GM13977 (cell line): ENCODE data around the gene JAKMIP1.
A peak's percentile ranks its signal among the peaks of the same experiment; 100 is the strongest.

Experiments used
- DNase-seq: peaks from one replicate; pipeline ENCODE4 v3.0.0; 2012; ENCODE audit warnings: low spot score
- in situ Hi-C: fragments of 300-500 bp; cut with MboI; formaldehyde crosslinking; loops from one replicate; pipeline ENCODE4 v1.12.0; 2022; ENCODE audit warnings: low sequenced_read_pairs, low pct_unique_long_range_greater_than_20kb, mixed read lengths, inconsistent platforms; ENCODE audit not compliant: unreplicated experiment
- TF ChIP-seq, protein P1 (sequence below): IDR thresholded peaks from 2 replicates; pipeline ENCODE4 v1.5.1; 2012; ENCODE audit warnings: mild to moderate bottlenecking, control low read depth; ENCODE audit not compliant: insufficient read depth; ENCODE audit errors: extremely low read depth, missing control alignments

Gene JAKMIP1

DNA sequence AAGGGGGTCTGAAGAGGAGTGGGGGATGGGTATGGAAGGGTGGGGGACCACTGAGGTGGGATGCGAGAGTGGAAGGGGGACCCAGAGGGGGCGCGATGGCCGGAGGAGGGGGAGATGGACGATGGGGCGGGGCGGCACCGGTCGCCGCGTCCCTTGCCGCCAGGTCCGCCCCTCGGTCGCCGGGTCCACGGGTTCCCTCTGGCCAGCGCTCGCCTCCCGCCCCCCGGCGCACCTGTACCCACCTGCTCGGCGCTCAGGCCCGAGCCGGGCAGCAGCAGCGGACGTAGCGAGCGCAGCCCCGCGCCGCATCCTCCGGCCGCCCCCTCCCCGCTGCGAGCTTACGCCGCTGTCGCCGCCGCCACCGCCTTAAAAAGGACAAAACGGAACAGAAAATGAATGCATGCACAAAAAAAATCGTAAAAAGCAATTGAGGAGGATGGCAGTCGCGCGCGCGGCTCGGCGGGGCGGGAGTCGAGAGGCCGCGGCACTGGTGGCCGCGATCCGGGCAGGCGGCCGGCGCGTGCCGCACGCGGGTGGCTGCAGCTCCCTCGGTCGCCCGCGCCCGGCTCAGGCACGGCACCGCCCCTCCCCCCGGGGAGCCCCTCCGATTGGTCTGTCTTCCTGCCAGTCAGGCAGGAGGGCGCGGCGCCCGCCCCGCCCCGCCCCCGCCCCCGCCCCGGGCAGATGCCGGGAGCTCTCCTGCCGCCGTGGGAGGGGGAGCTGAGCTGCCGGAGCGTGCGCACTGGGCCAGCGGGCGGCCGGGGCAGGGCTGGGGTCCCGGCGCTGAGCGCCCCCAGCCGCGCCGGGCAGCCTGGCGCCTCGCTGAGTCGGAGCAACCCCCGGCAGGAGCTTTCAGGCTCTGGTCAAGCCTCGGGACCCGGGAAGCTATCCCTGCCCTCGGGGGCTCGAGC is at the start of gene JAKMIP1:
Gene JAKMIP1, minus strand, starts transcription at position 539 of the 911 bp plus-strand sequence. CDS start 87,699 bp downstream, outside the sequence.
- TF ChIP-seq, protein P1, sequence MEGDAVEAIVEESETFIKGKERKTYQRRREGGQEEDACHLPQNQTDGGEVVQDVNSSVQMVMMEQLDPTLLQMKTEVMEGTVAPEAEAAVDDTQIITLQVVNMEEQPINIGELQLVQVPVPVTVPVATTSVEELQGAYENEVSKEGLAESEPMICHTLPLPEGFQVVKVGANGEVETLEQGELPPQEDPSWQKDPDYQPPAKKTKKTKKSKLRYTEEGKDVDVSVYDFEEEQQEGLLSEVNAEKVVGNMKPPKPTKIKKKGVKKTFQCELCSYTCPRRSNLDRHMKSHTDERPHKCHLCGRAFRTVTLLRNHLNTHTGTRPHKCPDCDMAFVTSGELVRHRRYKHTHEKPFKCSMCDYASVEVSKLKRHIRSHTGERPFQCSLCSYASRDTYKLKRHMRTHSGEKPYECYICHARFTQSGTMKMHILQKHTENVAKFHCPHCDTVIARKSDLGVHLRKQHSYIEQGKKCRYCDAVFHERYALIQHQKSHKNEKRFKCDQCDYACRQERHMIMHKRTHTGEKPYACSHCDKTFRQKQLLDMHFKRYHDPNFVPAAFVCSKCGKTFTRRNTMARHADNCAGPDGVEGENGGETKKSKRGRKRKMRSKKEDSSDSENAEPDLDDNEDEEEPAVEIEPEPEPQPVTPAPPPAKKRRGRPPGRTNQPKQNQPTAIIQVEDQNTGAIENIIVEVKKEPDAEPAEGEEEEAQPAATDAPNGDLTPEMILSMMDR = no peak
- peak; percentile 98 for DNase-seq
- in situ Hi-C loops = no loop called here

DNA sequence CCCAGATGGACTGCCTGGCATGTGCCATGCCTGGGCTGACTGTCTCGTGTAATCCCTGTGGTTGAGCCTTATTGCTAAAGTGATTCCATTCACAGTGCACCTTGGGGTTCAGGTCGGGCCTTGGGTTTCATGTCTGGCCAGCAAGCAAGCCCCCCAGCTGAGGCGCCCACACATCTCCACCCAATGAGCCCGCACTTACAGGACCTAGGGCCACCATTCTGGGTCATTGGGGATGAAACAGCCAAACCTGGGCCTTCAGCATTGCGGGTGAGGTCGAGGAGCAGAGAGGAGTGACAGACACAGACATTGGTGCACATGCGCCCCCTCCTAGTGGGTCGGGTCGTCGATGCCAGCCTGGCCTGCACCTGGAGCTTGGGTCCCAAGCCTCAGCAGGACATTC is 48.0 kb upstream of the JAKMIP1 start:
- DNase-seq = no peak
- TF ChIP-seq, protein P1 = no peak
- in situ Hi-C loops = no loop called here

DNA sequence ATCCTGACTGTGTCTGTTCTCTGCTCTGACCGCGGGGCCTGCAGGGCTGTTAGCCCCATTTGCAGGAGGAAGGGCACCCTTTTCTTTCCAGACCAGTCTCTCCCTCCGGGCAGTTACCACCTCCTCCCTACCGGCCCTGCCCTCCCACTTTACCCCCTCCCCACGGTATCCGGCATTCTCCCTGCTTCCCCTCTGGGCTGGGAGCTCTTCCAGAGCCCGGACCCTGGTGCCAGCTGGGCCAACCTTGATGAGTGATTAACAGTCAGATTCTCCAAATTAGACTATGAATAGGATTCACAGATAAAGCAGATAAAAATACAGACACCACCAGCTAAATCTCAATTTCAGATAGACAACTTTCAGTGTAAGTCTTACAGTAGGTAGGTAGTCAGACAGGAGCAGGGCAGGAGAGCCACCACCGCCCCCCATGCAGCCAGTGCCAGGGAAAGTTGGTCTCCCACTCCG is 45.9 kb upstream of the JAKMIP1 start:
- in situ Hi-C loops = no loop called here

DNA sequence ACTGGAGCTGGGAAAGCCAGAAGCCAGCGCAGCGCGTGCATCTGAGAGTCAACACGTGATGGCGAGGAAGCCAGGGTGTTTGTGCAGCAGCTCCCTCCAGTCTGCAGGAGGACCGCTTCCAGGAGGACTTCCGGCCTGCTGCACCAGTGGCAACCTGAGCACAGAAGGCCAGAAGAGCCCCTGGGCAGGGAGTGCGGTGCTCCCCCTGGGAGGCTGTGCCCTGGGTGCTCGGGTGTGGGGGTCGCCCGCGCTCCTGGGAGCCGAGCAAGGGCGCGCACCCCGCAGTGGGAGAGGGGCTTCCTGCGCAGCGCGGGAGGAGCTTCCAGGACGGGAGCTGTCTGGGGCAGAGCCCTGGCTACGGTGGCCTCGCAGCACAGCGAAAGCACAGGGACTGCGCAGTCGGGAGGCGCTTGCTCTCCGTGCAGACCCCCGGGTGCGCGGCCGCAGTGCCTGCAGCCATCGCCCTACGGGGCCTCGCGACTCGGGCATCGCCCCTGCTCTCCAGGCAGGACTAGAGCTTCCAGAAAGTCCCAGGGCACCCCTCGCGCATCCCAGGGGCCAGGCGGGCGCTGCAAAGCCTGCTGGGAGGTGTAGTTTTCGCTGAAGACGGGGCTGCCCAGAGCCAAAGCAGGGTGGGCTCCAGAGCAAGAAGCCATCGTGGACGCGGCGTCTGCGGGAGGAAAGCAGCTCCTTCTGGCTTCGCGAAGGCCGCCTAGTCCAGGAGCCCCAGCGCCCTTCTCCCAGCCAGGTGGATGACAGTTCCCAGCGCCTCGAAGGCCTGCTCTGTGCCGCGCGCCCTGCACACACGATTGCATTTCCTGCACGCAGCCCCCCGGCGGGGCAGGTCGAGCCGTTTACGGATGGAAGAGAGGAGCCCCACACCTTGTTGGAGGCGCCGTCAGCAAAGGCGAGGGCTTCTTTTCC is 45.2 kb upstream of the JAKMIP1 start:
- no peak for DNase-seq

More for the DNA sequence above, 45.9 kb upstream of the JAKMIP1 start:
- DNase-seq = no peak
- TF ChIP-seq, protein P1 = no peak

DNA sequence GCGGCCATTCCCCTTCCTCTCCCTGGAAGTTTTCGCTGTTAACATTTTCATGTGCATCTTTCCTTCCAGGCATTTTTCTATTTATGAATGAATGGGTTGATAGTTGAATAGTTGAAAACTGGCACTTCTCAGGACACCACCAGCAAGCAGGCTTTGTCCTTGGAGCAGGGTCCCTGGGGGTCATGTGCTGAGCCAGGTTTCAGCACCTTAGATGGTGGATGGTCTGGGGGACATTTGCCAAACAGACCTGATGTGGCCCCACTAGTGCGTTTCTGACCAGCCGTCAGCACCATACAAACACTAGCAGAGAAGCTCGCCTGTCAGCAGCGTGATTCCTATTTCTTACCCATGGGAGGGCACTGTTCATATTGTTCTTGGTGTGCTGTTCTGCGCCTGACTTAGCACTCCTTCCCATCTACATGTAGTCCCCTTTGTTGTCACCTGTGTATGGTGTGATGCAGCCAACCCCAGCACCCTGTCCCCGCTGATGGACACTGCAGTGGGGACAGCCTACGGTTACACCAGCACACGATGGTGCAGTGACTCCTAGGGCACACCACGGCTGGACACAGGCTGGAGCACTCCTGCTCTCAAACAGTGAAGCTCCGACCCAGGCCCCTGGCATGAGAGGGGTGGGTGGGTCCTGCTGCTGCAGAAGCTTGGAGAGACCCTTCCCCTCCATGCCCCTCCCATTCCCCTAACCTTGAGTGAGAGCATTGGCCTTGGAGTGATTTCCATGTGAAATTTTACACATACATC is 42.1 kb upstream of the JAKMIP1 start:
- TF ChIP-seq, protein P1 = no peak
- in situ Hi-C loops = no loop called here
- no peak for DNase-seq

More for the DNA sequence above, 45.2 kb upstream of the JAKMIP1 start:
- in situ Hi-C loops = no loop called here
- TF ChIP-seq, protein P1 = no peak
